HG02870 (cell line): ENCODE results near the gene HSD11B2.

Experiments used
- ATAC-seq: cut with Tn5 transposase; IDR thresholded peaks from one replicate; pipeline ENCODE4 v1.9.1; 2021; ENCODE audit warnings: mild to moderate bottlenecking, moderate library complexity; ENCODE audit not compliant: unreplicated experiment

The HSD11B2 gene

DNA sequence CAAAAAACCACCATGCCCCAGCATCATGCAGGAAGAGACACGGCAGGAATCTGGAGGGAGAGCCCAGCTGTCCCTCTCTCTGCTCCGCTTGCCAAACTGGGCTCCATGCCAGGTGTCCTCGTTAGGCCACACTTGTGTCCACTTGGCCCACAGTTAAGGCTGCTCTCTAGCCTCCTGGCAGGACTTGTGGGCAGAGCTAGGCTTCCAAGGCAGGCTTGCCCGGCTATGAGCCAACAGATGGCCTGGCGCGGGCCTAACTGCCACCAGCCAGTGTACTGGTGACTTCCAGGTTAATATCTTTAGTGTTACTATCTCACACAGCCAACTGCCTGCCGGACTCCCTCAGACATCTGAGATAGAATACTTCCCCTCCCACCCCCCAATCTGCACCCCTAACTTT, 39.4 kb downstream of the HSD11B2 start:
- no peak for ATAC-seq

DNA sequence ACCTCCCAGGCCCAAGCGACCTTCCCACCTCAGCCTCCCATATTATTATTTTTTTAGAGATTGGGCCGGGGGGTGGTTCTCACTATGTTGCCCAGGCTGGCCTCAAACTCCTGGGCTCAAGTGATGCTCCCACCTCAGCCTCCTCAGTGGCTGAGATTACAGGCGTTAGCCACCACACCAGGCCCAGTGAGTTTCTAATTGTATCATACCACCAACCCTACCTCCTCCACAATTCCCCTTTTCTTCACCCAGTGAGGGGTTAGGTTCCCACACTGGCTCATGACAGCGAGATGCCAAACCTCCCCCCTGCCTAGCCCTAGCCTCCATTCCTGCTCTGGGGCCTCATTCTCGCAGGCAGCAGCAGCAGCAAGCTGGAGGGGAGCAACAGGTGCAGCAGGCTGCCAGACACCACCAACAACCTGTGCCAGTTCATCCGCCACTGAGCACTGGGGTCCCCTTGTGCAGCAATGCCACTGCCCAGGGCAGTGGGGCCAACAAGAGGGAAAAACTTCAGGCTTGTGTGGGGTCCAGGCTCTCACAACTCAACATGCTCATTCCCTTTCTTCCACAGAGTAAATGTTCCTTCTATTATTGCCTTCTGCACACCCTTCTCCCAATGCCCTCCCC, 41.0 kb downstream of the HSD11B2 start:
- no peak for ATAC-seq

GRCh38 chr16:67474551-67475455, 43.9 kb downstream of the HSD11B2 start:
- ATAC-seq = no peak

- no peak for ATAC-seq
Measured at GRCh38 chr16:67477960-67478554, 47.1 kb downstream of the HSD11B2 start.

- ATAC-seq = peak; percentile 85
Measured at GRCh38 chr16:67480833-67481560, 50.1 kb downstream of the HSD11B2 start, which contains the start of gene ATP6V0D1. Gene ATP6V0D1, minus strand, starts transcription at chr16:67481157. Its CDS starts 71 bp downstream, at chr16:67481086.

GRCh38 chr16:67481561-67482232, 50.8 kb downstream of the HSD11B2 start:
- ATAC-seq = no peak

DNA sequence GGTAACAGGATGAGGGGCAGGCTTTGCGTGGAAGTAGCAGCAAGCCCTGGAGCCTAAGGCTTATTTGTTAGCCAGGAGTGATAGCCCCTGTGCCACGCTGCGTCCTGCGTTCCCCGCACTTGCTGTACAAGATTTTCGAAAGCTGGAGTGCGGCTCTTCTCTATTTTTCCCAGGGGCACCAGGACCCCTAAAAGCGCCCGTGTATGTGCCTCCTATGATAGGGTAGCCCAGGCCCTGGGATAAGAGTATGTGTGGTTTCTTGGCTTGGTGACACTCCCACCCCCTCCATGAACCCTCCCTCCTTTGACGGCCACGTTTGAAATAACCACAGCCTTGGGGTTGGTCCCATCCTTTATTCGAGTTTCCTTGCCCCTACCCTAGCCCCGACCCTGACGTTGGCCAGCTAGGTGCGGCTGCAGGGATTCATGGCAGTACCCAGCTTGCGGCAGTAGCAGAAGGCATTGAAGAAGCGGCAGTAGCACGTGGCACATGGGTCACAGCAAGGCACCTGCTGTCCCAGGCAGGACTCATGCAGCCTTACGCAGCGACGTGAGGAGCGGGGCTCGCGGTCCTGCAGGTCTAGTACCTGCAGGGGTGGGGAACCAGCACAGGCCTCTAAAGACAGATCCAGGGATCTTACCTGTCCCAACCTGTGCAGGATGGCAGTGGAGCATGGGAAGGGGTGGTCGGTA, 51.5 kb downstream of the HSD11B2 start:
- ATAC-seq = no peak

DNA sequence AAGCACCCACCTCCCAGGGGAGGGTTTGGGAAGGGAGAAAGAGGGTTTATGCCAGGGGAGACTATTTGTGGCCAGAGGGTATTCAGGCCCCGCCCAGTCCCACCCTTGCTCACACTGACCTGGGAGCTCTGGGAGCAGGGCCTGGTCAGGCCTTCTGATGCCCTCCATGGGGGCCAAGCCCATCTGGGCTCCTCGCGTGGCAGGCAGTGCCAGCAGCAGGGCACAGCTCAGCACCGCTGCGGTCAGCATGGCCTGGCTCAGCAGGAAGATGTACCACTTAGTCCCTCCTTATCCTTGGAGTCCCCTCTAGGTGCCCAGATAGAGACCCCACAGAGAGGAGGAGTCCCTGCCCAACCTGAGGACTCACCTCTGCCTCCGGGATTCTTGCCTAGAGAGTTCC, 52.2 kb downstream of the HSD11B2 start, which contains the start of gene AGRP:
Gene AGRP, minus strand, starts transcription at position 398 of the 400 bp plus-strand sequence. Its CDS starts 149 bp downstream, at position 249.
- no peak for ATAC-seq

DNA sequence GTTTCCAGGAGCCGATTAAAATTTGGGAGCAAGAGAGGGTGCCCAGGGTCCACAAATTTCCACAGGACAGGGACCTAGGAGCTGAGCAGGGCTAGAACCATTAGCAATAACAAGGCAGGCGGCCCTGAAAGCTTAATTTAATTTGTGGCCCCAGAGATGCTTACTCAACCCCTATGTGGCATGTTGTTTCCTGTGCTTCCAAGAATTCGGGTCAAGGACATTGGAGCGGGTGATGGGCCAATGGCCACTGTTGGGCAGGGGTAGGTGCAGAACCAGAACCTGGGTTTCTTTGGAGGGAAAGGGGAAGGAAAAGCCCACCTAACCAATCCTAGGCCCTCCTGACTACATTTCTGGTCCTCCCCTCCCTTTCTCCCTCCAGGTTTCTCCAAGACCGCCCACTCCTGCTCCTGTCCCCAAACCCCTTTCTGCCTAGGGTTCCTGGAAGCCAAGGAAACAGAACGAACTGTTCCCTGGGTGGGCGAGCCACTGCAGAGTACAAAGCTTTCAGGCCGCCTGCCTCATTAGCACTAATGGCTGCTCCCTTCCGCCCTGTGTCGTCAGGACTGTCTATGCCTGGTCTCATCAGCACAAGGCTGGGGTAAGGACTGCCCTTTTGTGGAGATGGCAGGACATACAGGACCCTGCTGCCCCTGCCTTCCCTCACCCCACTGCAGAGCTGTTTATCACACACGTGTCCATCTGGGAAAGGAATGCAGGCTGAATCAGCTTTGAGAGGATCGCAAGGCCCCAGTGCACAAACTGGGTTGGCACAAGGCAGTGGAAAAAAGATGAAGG, 53.0 kb downstream of the HSD11B2 start:
- no peak for ATAC-seq

DNA sequence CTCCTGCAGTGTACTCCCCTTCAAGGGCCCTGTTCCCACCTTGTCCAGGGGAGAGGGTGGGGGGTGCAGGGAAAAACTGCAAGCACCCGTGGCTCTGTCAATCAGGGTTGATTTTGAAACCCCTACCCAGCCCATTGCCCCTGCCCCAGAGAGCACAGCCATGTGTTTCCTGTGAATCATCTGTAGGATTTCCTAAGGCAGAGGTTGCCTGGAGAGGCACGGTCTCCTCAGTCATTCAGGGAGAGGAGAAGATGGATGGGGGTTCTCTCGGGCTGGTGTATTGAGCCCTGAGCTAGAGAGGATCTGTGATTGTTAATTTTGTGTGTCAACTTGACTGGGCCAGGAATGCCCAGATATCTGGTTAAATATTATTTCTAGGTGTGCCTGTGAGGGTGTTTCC, 55.9 kb downstream of the HSD11B2 start:
- ATAC-seq = no peak
